ENCODE results near the gene DNAH9.

DNAH9 gene

DNA sequence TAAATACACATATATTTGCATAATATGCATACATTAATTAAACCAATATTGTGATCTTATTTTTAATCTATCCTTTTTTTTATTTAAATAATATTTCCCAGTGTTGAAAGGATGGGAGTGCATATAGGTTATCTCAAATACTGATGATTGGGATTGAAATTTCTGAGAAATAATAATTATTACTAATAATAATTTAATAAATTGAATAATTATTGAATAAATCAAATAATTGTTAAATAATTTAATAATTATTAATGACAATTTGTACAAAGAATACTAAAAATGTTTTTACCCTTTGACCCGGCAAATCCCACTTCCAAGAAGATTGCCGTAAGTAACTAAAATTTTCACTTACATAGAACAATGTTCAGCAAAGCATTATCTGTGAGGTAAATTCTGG, 250.1 kb downstream of the DNAH9 start:
- Histone ChIP-seq H3K4me2 (ENCODE audit: low read length) (no peak overlapping the region), H3K9me2 (replicated peaks; ENCODE audit: control insufficient read depth, low read length) (no peaks in the 10 kb centered on the region), H4K20me1 (ENCODE audit: control insufficient read depth, insufficient read depth, low read depth, low read length) (no peaks in the 10 kb centered on the region), H3K4me1 (ENCODE audit: control insufficient read depth, low read length) (no peaks in the 10 kb centered on the region), H3K4me3 (ENCODE audit: low read length) (no peak overlapping the region), H3K36me3 (ENCODE audit: control insufficient read depth, low read length) (no peaks in the 10 kb centered on the region), H3F3A (ENCODE audit: control insufficient read depth, insufficient read depth) (no peaks in the 10 kb centered on the region), H3K9me3 (ENCODE audit: control insufficient read depth, insufficient read depth, low read length) (no peaks in the 10 kb centered on the region), H3K79me2 (ENCODE audit: control insufficient read depth, low read length) (no peaks in the 10 kb centered on the region), H3K27me3 (ENCODE audit: control insufficient read depth, low read length) (no peaks in the 10 kb centered on the region), H3K27ac (ENCODE audit: low read depth, low read length) (no peak overlapping the region)
- TF ChIP-seq CTCF (IDR thresholded peaks at IDR 0.05; ENCODE audit: low read depth, low read length, poor library complexity, severe bottlenecking) = no peak
- TF ChIP-seq EZH2phosphoT487 (IDR thresholded peaks at IDR 0.05; ENCODE audit: borderline replicate concordance, low read length) = no peak

- Histone ChIP-seq H3K4me2 (ENCODE audit: low read length) (no peak overlapping the region), H3K27me3 (ENCODE audit: control insufficient read depth, low read length) (no peaks in the 10 kb centered on the region), H3K27ac (ENCODE audit: low read depth, low read length) (no peak overlapping the region), H4K20me1 (ENCODE audit: control insufficient read depth, insufficient read depth, low read depth, low read length) (no peaks in the 10 kb centered on the region), H3K4me3 (ENCODE audit: low read length) (no peak overlapping the region), H3K4me1 (ENCODE audit: control insufficient read depth, low read length) (no peaks in the 10 kb centered on the region), H3K79me2 (ENCODE audit: control insufficient read depth, low read length) (no peaks in the 10 kb centered on the region), H3F3A (ENCODE audit: control insufficient read depth, insufficient read depth) (no peaks in the 10 kb centered on the region), H3K9me3 (ENCODE audit: control insufficient read depth, insufficient read depth, low read length) (no peaks in the 10 kb centered on the region), H3K9me2 (replicated peaks; ENCODE audit: control insufficient read depth, low read length) (no peaks in the 10 kb centered on the region), H3K36me3 (ENCODE audit: control insufficient read depth, low read length) (no peaks in the 10 kb centered on the region)
- TF ChIP-seq EZH2phosphoT487 (IDR thresholded peaks at IDR 0.05; ENCODE audit: borderline replicate concordance, low read length) = no peak
- TF ChIP-seq CTCF (IDR thresholded peaks at IDR 0.05; ENCODE audit: low read depth, low read length, poor library complexity, severe bottlenecking) = no peak
Observed at GRCh38 chr17:11852231-11852630, 254.0 kb downstream of the DNAH9 start.

DNA sequence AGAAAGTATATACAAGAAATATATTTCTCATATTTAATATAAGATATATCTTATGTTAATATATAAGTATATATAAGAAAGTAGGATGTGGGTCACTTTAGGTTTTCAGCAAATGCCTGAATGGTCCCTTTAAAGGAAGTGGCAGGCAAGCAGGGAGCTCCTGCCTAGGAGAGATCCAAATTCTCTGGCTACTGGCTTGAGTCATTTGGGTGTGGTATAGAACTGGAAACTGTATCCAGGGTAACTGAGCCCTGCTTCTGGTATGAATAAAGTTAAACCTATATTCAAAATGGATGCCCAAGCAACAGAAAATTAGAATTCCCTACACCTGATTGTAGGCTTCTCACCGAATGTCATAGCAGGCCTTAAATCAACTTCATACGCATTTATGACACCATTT, 254.6 kb downstream of the DNAH9 start:
- H3K27me3 ChIP-seq (ENCODE audit: control insufficient read depth, low read length) = no peaks in the 10 kb centered on the region
- H3K9me2 ChIP-seq (replicated peaks; ENCODE audit: control insufficient read depth, low read length) = no peaks in the 10 kb centered on the region
- H3F3A ChIP-seq (ENCODE audit: control insufficient read depth, insufficient read depth) = no peaks in the 10 kb centered on the region
- no peaks in the 10 kb centered on the region for H3K79me2 ChIP-seq (ENCODE audit: control insufficient read depth, low read length)
- no peaks in the 10 kb centered on the region for H4K20me1 ChIP-seq (ENCODE audit: control insufficient read depth, insufficient read depth, low read depth, low read length)
- H3K36me3 ChIP-seq (ENCODE audit: control insufficient read depth, low read length) = no peaks in the 10 kb centered on the region
- no peaks in the 10 kb centered on the region for H3K4me1 ChIP-seq (ENCODE audit: control insufficient read depth, low read length)
- no peak overlapping the region for H3K27ac ChIP-seq (ENCODE audit: low read depth, low read length)
- no peak for TF ChIP-seq CTCF (IDR thresholded peaks at IDR 0.05; ENCODE audit: low read depth, low read length, poor library complexity, severe bottlenecking)
- TF ChIP-seq EZH2phosphoT487 (IDR thresholded peaks at IDR 0.05; ENCODE audit: borderline replicate concordance, low read length) = no peak
- no peaks in the 10 kb centered on the region for H3K9me3 ChIP-seq (ENCODE audit: control insufficient read depth, insufficient read depth, low read length)
- no peak overlapping the region for H3K4me3 ChIP-seq (ENCODE audit: low read length)
- no peak overlapping the region for H3K4me2 ChIP-seq (ENCODE audit: low read length)

Data from DOHH2 (cell line).